ENCODE measurements around the gene HCFC2. TPM values are rescaled to one million over a fixed set of nuclear protein-coding genes. Genes with fewer than 3 reads are reported as not detected.

HCFC2 gene
- total RNA-seq, 4 donors from 2014 or later = 20.2 to 33.5 (median 30.6) TPM

DNA sequence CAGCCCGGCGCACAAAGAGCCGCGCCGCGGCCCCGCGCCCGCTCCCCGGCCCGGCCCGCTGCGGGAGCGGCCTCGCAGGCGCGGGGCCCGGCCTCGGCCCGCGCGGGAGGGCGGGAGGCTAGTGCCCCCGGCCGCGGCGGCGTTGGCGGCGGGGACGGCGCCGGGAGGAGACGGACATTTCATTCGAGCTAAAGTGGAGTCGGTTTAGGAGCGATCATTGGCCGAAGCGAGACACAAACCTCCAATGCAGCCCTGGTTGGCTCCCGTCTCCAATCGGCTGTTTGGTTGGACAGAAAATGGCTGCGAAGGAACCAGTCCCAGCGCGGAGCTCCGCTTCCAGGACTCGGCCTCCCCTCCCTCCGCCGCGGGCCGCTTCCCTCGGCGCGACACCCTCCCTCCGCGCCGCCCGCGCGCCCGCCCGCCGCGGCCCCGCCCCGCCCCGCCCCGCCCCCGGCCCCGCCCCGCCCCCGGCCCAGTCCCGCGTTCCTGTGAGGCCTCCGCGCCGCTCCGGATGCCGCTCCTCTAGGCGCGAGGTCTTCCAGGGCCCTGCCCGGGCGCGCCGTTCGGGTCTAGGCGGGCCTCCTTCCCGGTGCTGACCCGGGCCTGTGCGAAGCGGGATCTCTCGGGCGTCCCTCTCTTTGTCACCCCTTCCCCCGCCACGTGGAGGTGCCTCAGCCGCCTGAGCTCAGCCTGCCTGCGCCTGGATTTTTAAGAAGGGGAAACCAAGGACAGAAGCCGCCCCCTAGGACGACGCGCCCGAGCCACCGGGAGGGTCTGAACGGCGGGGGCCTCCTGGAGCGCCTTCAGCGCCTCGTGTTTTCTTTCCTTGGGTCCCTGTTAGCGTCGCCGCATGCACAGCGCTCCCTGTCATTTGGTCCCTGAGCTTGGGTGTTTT lies 73.8 kb downstream of the HCFC2 start, which contains the start of gene NFYB:
NFYB (minus strand) TSS at position 309 of the 895 bp plus-strand sequence. CDS start 2,757 bp downstream, outside the sequence.
- 2 to 8% methylated on average over 15 to 54 of the region's 111 CpGs for WGBS, 2 donors
- Histone ChIP-seq H3K27ac (peak within 1 kb of the TSS; percentile 83 to 93 (median 88)), H3K4me1 (peaks cover 0 to 50% (median 19%) of the 10 kb centered on the region in 4 donors), H3K9me3 (no peaks in the 10 kb centered on the region), H3K4me3 (peak within 1 kb of the TSS; percentile 68 to 94 (median 82)), H3K27me3 (no peaks in the 10 kb centered on the region), H3K36me3 (peaks cover 0 to 11% (median 0%) of the 10 kb centered on the region in 3 donors)
- peak; percentile 89 for DNase-seq (ENCODE audit: low spot score in 2 of 2)
- TF ChIP-seq, protein P1, sequence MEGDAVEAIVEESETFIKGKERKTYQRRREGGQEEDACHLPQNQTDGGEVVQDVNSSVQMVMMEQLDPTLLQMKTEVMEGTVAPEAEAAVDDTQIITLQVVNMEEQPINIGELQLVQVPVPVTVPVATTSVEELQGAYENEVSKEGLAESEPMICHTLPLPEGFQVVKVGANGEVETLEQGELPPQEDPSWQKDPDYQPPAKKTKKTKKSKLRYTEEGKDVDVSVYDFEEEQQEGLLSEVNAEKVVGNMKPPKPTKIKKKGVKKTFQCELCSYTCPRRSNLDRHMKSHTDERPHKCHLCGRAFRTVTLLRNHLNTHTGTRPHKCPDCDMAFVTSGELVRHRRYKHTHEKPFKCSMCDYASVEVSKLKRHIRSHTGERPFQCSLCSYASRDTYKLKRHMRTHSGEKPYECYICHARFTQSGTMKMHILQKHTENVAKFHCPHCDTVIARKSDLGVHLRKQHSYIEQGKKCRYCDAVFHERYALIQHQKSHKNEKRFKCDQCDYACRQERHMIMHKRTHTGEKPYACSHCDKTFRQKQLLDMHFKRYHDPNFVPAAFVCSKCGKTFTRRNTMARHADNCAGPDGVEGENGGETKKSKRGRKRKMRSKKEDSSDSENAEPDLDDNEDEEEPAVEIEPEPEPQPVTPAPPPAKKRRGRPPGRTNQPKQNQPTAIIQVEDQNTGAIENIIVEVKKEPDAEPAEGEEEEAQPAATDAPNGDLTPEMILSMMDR (IDR thresholded peaks at IDR 0.05) = no peak
- peak; percentile 22 to 86 for TF ChIP-seq EP300 (IDR thresholded peaks at IDR 0.05)
- TF ChIP-seq POLR2A (IDR thresholded peaks at IDR 0.05) = peak; percentile 63 to 83

DNA sequence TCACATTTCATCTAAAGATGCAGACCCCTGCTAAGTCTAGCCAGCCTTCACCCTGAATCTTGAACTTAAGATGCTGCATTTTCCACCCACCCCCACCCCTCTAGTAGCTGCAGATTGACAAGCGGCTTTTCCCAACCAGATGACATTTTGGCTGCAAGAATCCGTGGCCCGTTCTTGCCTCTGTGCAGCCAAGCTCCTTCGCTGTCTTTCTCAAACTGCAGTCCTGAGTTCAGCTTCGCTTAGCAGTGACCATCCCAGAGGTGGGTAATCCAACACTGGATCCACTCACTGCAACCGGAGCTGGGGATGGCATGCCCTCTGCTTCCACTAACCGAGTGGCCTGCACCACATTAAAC lies 74.4 kb downstream of the HCFC2 start:
- no peaks in the 10 kb centered on the region for H3K9me3 ChIP-seq
- no peaks in the 10 kb centered on the region for H3K27me3 ChIP-seq
- H3K27ac ChIP-seq = peak overlapping the region; percentile 83 to 93 (median 88)
- DNase-seq (ENCODE audit: low spot score in 2 of 2) = no peak
- H3K4me1 ChIP-seq = peaks cover 0 to 44% (median 17%) of the 10 kb centered on the region in 4 donors
- peaks cover 0 to 6% (median 0%) of the 10 kb centered on the region in 3 donors for H3K36me3 ChIP-seq
- TF ChIP-seq POLR2A (IDR thresholded peaks at IDR 0.05) = no peak
- TF ChIP-seq EP300 (IDR thresholded peaks at IDR 0.05) = no peak
- TF ChIP-seq, protein P1 (IDR thresholded peaks at IDR 0.05) = no peak
- WGBS, 2 donors = 32 to 37% methylated on average over 7 of the region's 7 CpGs
- H3K4me3 ChIP-seq = peak overlapping the region; percentile 48 to 94 (median 52)

DNA sequence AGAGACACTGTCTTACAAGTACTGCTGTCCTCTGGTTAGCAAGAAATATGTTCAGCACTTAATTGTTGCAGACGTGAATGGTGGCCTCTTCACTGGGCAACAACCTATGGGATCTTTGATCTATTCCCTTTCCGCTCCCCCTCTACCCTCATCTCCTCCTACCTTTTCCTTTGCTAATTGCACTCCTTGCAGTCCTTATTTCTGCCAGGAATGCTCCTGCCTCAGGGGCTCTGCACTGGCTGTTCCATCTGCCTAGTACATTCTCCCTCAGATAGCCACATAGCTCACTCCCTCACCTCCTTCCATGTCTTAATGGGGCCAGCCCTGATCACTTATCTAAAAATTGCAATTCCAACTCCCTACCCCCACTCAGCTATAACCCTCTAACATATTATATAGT lies 78.2 kb downstream of the HCFC2 start:
- Histone ChIP-seq H3K36me3 (no peaks in the 10 kb centered on the region), H3K9me3 (no peaks in the 10 kb centered on the region), H3K4me3 (no peak overlapping the region), H3K27ac (no peak overlapping the region), H3K4me1 (peaks cover 0 to 11% (median 4%) of the 10 kb centered on the region in 4 donors), H3K27me3 (no peaks in the 10 kb centered on the region)
- 75 to 76% methylated on average over 2 of the region's 2 CpGs for WGBS, 2 donors
- no peak for DNase-seq (ENCODE audit: low spot score in 2 of 2)
- TF ChIP-seq POLR2A (IDR thresholded peaks at IDR 0.05) = no peak
- TF ChIP-seq EP300 (IDR thresholded peaks at IDR 0.05) = no peak
- TF ChIP-seq, protein P1 (IDR thresholded peaks at IDR 0.05) = no peak

DNA sequence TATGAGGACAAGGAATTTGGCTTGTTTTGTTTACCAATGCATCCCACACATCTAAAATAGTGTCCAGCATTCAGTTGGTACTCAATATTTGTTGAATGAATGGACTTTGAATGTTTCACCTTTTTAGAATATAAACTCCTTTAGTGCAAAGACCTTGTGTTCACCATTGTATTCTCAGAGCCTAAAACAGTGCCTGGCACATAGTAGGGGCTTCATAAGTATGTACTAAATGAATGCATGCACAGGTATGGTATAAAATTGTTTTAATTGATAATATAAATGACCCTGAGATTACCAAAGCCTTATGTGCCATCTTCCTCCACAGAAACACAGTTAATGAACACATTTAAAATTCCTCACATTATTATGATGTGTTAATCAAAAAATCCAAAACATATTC lies 78.7 kb downstream of the HCFC2 start:
- H3K9me3 ChIP-seq = no peaks in the 10 kb centered on the region
- no peak for DNase-seq (ENCODE audit: low spot score in 2 of 2)
- H3K4me1 ChIP-seq = peaks cover 0 to 11% (median 4%) of the 10 kb centered on the region in 4 donors
- no peaks in the 10 kb centered on the region for H3K27me3 ChIP-seq
- TF ChIP-seq POLR2A (IDR thresholded peaks at IDR 0.05) (no peak), EP300 (IDR thresholded peaks at IDR 0.05) (no peak)
- TF ChIP-seq, protein P1 (IDR thresholded peaks at IDR 0.05) = no peak
- H3K4me3 ChIP-seq = no peak overlapping the region
- H3K36me3 ChIP-seq = no peaks in the 10 kb centered on the region
- H3K27ac ChIP-seq = no peak overlapping the region

DNA sequence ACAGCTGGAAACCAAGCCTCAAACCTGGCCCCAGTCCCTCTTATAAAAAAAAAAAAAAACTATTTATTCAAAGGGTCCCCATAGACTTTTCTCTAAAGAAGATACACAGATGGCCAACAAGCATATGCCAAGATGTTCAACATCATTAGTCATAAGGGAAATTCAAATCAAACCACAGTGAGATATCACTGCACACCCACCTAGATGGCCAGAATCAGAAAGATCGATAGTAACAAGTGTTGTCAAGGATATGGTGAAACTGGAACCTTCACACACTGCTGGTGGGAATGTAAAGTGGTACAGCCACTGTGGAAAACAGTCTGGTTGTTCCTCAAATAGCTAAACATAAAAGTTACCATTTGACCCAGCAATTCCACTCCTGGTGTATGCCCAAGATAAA lies 79.6 kb downstream of the HCFC2 start:
- no peaks in the 10 kb centered on the region for H3K36me3 ChIP-seq
- H3K27me3 ChIP-seq = no peaks in the 10 kb centered on the region
- TF ChIP-seq, protein P1 (IDR thresholded peaks at IDR 0.05) = no peak
- TF ChIP-seq EP300 (IDR thresholded peaks at IDR 0.05) (no peak), POLR2A (IDR thresholded peaks at IDR 0.05) (no peak)
- DNase-seq (ENCODE audit: low spot score in 2 of 2) = no peak
- no peaks in the 10 kb centered on the region for H3K9me3 ChIP-seq
- no peak overlapping the region for H3K27ac ChIP-seq
- H3K4me1 ChIP-seq = peaks cover 0 to 4% (median 2%) of the 10 kb centered on the region in 4 donors
- WGBS, 2 donors = 81 to 83% methylated on average over 1 of the region's 1 CpG
- no peak overlapping the region for H3K4me3 ChIP-seq

Measured in tibial nerve (tissue), 4 donors.